GM18517 (cell line): Measurements from ENCODE around the gene TRMO.

Experiments
- ATAC-seq: cut with Tn5 transposase; IDR thresholded peaks from one replicate; pipeline ENCODE4 v1.9.1; 2021; ENCODE audit warnings: mild to moderate bottlenecking, moderate library complexity; ENCODE audit not compliant: unreplicated experiment

Gene TRMO

GRCh38 chr9:97940233-97940632 lies 17.9 kb upstream of the TRMO start:
- no peak for ATAC-seq

- ATAC-seq = peak; percentile 66
Observed at GRCh38 chr9:97938081-97938644, 15.9 kb upstream of the TRMO start, which contains the start of gene HEMGN. HEMGN (minus strand) TSS chr9:97938172; CDS start chr9:97938136, 36 bp downstream.

GRCh38 chr9:97936998-97937397 lies 14.7 kb upstream of the TRMO start:
- ATAC-seq = no peak

GRCh38 chr9:97935276-97935675 lies 13.0 kb upstream of the TRMO start:
- ATAC-seq = no peak

- ATAC-seq = no peak
Observed at GRCh38 chr9:97934321-97935115, 12.2 kb upstream of the TRMO start.

GRCh38 chr9:97933297-97933998 lies 11.1 kb upstream of the TRMO start:
- no peak for ATAC-seq

GRCh38 chr9:97930972-97931371 lies 8.7 kb upstream of the TRMO start:
- no peak for ATAC-seq

GRCh38 chr9:97928986-97929604 lies 6.8 kb upstream of the TRMO start:
- ATAC-seq = no peak

- no peak for ATAC-seq
Observed at GRCh38 chr9:97925497-97926334, 3.4 kb upstream of the TRMO start.

GRCh38 chr9:97924386-97924785 lies 2.1 kb upstream of the TRMO start:
- no peak for ATAC-seq

GRCh38 chr9:97923529-97924108 lies 1.3 kb upstream of the TRMO start:
- peak; percentile 47 for ATAC-seq

GRCh38 chr9:97919217-97919813 lies 3.0 kb downstream of the TRMO start:
- no peak for ATAC-seq

GRCh38 chr9:97918611-97919010 lies 3.7 kb downstream of the TRMO start:
- ATAC-seq = no peak

- no peak for ATAC-seq
Observed at GRCh38 chr9:97911970-97912369, 10.3 kb downstream of the TRMO start.

GRCh38 chr9:97911528-97911927 lies 10.8 kb downstream of the TRMO start:
- no peak for ATAC-seq

- no peak for ATAC-seq
Observed at GRCh38 chr9:97910357-97910756, 11.9 kb downstream of the TRMO start.

- ATAC-seq = no peak
Observed at GRCh38 chr9:97908705-97909104, 13.6 kb downstream of the TRMO start.

- ATAC-seq = no peak
Observed at GRCh38 chr9:97907632-97908031, 14.7 kb downstream of the TRMO start.

- ATAC-seq = no peak
Observed at GRCh38 chr9:97907046-97907445, 15.3 kb downstream of the TRMO start.
